CMK (cell line): Measurements from ENCODE around the gene PACRG.

Experiments
- DNase-seq: peaks from one replicate; pipeline ENCODE4 v3.0.0-alpha.2; 2010; ENCODE audit warnings: low read depth

PACRG gene

GRCh38 chr6:163288915-163289314, 561.1 kb downstream of the PACRG start:
- DNase-seq = no peak

DNA sequence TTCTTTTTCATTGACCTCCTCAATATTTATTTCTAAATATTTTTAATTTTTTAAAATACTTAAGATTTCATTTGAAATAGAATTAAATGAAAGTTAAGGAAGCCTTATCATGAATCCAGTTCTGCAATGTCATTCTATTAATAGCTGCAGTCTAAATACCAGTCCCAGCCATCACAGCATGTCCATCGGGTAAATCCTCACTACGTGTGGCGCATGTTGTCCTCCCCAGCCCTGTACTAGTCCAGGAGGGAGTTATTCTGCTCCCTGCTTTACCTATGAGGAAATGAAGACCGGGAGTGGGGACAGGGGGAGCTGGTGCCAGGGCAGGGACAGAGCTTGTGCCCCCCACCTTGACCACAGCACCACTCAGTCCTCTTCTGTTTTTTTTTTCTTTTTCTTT, 561.7 kb downstream of the PACRG start:
- DNase-seq = no peak

DNA sequence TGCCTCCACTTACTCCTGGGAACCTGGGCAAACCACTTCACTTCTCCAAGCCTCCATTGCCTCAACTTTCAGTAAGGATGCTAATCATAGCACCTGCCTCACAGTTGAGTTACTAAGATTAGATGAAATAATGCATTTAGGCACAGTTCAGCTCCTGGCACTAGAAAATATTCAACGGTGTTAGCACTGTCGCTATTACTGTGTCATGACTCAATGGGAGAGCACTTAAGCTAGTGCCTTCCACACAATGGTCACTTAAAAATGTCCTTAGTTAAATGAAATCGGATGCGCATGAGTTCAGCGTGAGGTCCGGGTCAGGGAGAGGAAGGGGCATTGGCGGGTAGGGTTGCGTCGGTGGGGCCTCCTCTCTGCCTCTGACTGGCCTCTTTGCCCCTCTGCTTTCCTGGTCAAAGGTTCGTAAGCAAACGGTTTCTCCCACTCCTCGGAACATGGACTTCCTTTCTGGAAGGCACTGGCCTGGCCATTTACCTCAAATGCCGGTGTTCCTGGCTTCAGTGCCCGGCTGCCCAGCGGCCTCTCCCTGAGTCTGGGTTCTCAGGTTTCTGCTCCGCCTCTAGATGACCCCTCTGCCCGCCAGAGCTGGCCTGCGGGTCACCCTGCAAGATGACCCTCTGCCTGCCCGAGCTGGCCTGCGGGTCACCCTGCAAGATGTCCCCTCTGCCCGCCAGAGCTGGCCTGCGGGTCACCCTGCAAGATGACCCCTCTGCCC, 562.9 kb downstream of the PACRG start:
- DNase-seq = no peak

- no peak for DNase-seq
Measured at GRCh38 chr6:163291622-163292021, 563.8 kb downstream of the PACRG start.

GRCh38 chr6:163293286-163293685, 565.5 kb downstream of the PACRG start:
- DNase-seq = no peak

DNA sequence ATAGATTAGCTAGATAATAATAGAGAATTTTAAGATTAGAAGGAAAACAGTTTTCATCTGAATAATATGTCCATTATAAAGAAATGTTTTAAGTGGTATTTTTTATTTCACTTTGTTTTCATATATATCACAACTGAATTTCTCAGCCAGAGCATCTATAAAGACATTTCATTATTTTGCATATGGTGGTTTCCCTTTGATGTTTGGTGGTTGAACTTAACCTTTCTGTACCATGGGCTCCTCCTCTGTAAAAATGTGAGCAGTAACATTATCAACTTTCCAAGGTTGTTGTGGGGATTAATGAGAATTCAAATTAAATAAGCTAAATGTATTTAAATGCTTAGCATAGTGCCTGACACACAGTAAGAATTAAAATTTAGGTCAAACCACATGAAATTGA, 567.0 kb downstream of the PACRG start:
- no peak for DNase-seq

GRCh38 chr6:163296835-163297519, 569.2 kb downstream of the PACRG start:
- DNase-seq = no peak

GRCh38 chr6:163298079-163298830, 570.5 kb downstream of the PACRG start:
- DNase-seq = no peak

GRCh38 chr6:163300838-163301237, 573.1 kb downstream of the PACRG start:
- no peak for DNase-seq

GRCh38 chr6:163301726-163302635, 574.2 kb downstream of the PACRG start:
- DNase-seq = no peak

- DNase-seq = no peak
Measured at GRCh38 chr6:163302747-163303146, 575.0 kb downstream of the PACRG start.

DNA sequence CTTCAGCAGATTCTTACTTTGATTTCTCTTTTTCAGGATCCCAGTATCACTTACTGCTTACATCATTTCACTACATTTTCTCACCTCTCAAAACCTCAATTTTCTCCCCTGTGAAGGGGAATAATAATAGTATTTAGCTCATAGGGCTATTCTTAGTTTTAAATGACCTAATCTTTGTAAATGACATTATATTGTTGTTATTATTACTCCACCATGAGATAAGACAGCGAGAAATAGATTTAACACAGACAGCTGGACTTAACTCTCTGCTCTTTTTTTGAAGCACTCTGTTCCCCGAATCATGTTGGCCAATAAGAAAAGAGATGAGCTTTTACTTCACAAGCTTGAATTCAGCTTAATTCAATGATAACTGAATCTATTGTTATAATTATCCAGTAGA, 578.2 kb downstream of the PACRG start:
- DNase-seq = no peak

GRCh38 chr6:163308629-163309440, 581.1 kb downstream of the PACRG start:
- DNase-seq = no peak

GRCh38 chr6:163309491-163310026, 581.8 kb downstream of the PACRG start:
- no peak for DNase-seq

- no peak for DNase-seq
Measured at GRCh38 chr6:163310096-163310972, 582.6 kb downstream of the PACRG start.

GRCh38 chr6:163310973-163311383, 583.2 kb downstream of the PACRG start:
- no peak for DNase-seq

DNA sequence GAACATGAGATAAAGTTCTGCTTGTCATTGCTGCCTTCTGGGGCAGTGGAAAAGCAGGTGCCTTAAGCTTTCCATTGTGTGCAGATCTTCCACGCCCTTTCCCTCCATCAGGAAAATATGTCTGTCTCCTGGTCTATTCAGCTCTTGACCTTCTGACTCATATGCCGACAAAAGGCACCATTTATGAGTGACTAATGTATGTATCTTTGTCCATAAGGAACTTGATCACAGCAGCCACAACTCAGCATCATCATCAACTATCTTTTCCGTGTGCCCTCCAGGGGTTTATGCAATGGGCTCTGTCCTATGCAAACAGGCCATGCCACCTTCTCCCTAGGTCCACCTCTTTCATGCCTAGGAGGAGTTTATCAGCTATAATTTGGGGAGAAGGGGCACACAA, 584.1 kb downstream of the PACRG start:
- DNase-seq = no peak

GRCh38 chr6:163313566-163313965, 585.8 kb downstream of the PACRG start:
- no peak for DNase-seq

DNA sequence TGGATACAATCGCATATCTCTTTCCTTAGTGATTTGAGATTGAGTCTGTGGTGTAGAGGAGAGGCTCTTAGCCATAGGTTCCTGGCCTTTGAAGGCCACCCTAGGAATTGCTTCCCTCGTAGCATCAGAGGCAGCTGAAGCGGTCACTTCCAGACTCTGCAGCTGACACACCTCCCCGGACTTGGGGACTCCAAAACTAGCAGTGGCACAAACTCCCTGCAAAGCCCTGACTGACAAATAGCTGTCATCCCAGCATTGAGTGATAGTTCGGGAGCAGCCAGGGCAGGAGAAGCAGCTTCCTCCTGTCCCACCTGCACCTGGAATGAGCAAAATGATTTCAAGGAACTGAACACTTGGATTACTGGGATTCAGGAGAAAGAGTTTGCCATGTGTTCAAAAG, 586.2 kb downstream of the PACRG start:
- no peak for DNase-seq
